ENCODE data around the gene COL4A4. TPM values are rescaled to one million over a fixed set of nuclear protein-coding genes. Genes with fewer than 3 reads are reported as not detected.

Gene COL4A4
- total and polyA plus RNA-seq, 2 donors (not counting 3 experiments of a cell fraction or from before 2014, with no cell fraction given), result not detected

- Histone ChIP-seq H3K4me2 (ENCODE audit: insufficient read depth, low read length) (no peak overlapping the region), H3K9ac (replicated peaks; ENCODE audit: extremely low read depth, insufficient read depth, low read length) (no peak overlapping the region), H3K4me1 (ENCODE audit: control insufficient read depth, extremely low read depth, insufficient read depth, low read length) (no peaks in the 10 kb centered on the region), H3K9me3 (replicated peaks; ENCODE audit: control insufficient read depth, insufficient read depth, low read length) (no peaks in the 10 kb centered on the region), H3K4me3 (replicated peaks in 1 of 3; ENCODE audit: insufficient read depth in 1 of 3, low read depth in 1 of 3, low read length in 3 of 3) (no peak overlapping the region), H2AFZ (ENCODE audit: low read depth, low read length) (no peak overlapping the region), H3K79me2 (ENCODE audit: control insufficient read depth, insufficient read depth, low read length) (no peaks in the 10 kb centered on the region), H4K20me1 (replicated peaks; ENCODE audit: control insufficient read depth, extremely low read depth, insufficient read depth, low read length) (no peaks in the 10 kb centered on the region), H3K27ac (ENCODE audit: insufficient read depth, low read depth, low read length) (no peak overlapping the region), H3K36me3 (ENCODE audit: control insufficient read depth in 2 of 2, extremely low read depth in 1 of 2, insufficient read depth in 2 of 2, low read length in 2 of 2) (no peaks in the 10 kb centered on the region), H3K9me1 (replicated peaks; ENCODE audit: control insufficient read depth, extremely low read depth, insufficient read depth, low read length) (no peaks in the 10 kb centered on the region), H3K27me3 (ENCODE audit: control insufficient read depth in 2 of 2, insufficient read depth in 2 of 2, low read length in 2 of 2) (no peaks in the 10 kb centered on the region)
- no peak for DNase-seq (ENCODE audit: low read depth, low spot score)
- no peak for TF ChIP-seq POLR2AphosphoS5 (IDR thresholded peaks at IDR 0.05; ENCODE audit: insufficient read depth, low read depth, low read length)
- TF ChIP-seq, protein P1, sequence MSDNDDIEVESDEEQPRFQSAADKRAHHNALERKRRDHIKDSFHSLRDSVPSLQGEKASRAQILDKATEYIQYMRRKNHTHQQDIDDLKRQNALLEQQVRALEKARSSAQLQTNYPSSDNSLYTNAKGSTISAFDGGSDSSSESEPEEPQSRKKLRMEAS (IDR thresholded peaks at IDR 0.05; ENCODE audit: insufficient read depth, insufficient read length), result no peak
- BruUV-seq (replicated peaks), result no TSS peak
- dilution Hi-C loops (cut with MboI; ENCODE audit: extremely low pct_ligation_motif_present, low sequenced_read_pairs) (no loop called here), intact Hi-C loops (cut with micrococcal nuclease) (no loop called here)
- no peak for FAIRE-seq
- ChIA-PET POLR2A (no interaction called here), CTCF (no interaction called here)
These were observed 16.8 kb upstream of the COL4A4 start for GRCh38 chr2:227180770-227181169.

DNA sequence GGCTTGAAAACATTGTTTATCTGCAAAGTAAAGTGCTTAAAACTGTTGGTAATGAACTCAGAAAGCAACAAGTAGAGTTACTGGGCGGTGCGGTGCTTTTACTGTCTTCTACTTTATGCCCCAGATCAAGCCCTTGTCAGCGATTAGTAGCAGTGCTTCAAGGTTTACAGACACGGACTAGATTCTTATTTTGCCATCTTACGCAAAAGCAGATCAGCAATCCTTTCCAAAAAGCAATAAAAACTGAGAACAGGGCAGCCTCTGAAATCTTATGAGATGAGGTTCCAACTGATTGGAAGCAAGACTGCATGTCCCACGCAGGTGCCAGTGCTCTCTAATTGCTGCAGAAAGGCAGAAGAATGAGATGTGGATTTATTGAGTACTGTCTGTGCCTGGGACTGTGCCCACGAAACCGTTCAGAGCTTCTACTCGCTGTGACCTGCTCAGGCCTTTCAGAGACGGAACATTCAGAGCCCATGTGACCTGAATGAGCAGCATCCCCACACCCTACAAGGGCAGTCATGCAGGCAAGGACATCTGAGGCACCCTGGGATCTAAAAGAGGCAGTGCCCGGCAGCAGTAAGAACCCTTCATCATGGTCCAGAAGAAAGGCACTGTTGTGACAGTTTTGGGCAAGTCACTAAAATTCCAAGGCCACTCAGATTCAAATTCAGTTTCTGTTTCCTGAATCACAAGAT, 16.1 kb upstream of the COL4A4 start:
- Histone ChIP-seq H3K27ac (ENCODE audit: insufficient read depth, low read depth, low read length) (no peak overlapping the region), H4K20me1 (replicated peaks; ENCODE audit: control insufficient read depth, extremely low read depth, insufficient read depth, low read length) (no peaks in the 10 kb centered on the region), H3K27me3 (ENCODE audit: control insufficient read depth in 2 of 2, insufficient read depth in 2 of 2, low read length in 2 of 2) (no peaks in the 10 kb centered on the region), H3K4me3 (replicated peaks in 1 of 3; ENCODE audit: insufficient read depth in 1 of 3, low read depth in 1 of 3, low read length in 3 of 3) (no peak overlapping the region), H3K9me3 (replicated peaks; ENCODE audit: control insufficient read depth, insufficient read depth, low read length) (no peaks in the 10 kb centered on the region), H3K4me2 (ENCODE audit: insufficient read depth, low read length) (no peak overlapping the region), H3K9me1 (replicated peaks; ENCODE audit: control insufficient read depth, extremely low read depth, insufficient read depth, low read length) (no peaks in the 10 kb centered on the region), H3K4me1 (ENCODE audit: control insufficient read depth, extremely low read depth, insufficient read depth, low read length) (no peaks in the 10 kb centered on the region), H3K36me3 (ENCODE audit: control insufficient read depth in 2 of 2, extremely low read depth in 1 of 2, insufficient read depth in 2 of 2, low read length in 2 of 2) (no peaks in the 10 kb centered on the region), H3K79me2 (ENCODE audit: control insufficient read depth, insufficient read depth, low read length) (no peaks in the 10 kb centered on the region), H3K9ac (replicated peaks; ENCODE audit: extremely low read depth, insufficient read depth, low read length) (no peak overlapping the region), H2AFZ (ENCODE audit: low read depth, low read length) (no peak overlapping the region)
- ChIA-PET POLR2A (no interaction called here), CTCF (no interaction called here)
- no TSS peak for BruUV-seq (replicated peaks)
- intact Hi-C loops (cut with micrococcal nuclease) (no loop called here), dilution Hi-C loops (cut with MboI; ENCODE audit: extremely low pct_ligation_motif_present, low sequenced_read_pairs) (no loop called here)
- no peak for DNase-seq (ENCODE audit: low read depth, low spot score)
- no peak for FAIRE-seq
- TF ChIP-seq, protein P1 (IDR thresholded peaks at IDR 0.05; ENCODE audit: insufficient read depth, insufficient read length), result no peak
- no peak for TF ChIP-seq JUN (IDR thresholded peaks at IDR 0.05; ENCODE audit: borderline replicate concordance, insufficient read depth, insufficient read length, low read depth)
- no peak for TF ChIP-seq POLR2AphosphoS5 (IDR thresholded peaks at IDR 0.05; ENCODE audit: insufficient read depth, low read depth, low read length)
- TF ChIP-seq, protein P2, sequence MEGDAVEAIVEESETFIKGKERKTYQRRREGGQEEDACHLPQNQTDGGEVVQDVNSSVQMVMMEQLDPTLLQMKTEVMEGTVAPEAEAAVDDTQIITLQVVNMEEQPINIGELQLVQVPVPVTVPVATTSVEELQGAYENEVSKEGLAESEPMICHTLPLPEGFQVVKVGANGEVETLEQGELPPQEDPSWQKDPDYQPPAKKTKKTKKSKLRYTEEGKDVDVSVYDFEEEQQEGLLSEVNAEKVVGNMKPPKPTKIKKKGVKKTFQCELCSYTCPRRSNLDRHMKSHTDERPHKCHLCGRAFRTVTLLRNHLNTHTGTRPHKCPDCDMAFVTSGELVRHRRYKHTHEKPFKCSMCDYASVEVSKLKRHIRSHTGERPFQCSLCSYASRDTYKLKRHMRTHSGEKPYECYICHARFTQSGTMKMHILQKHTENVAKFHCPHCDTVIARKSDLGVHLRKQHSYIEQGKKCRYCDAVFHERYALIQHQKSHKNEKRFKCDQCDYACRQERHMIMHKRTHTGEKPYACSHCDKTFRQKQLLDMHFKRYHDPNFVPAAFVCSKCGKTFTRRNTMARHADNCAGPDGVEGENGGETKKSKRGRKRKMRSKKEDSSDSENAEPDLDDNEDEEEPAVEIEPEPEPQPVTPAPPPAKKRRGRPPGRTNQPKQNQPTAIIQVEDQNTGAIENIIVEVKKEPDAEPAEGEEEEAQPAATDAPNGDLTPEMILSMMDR (IDR thresholded peaks at IDR 0.05; ENCODE audit: extremely low read depth in 1 of 2, insufficient read depth in 1 of 2, low read depth in 1 of 2, low read length in 2 of 2), result no peak
- no peak for TF ChIP-seq GATA2 (IDR thresholded peaks at IDR 0.05; ENCODE audit: insufficient read depth, insufficient read length, low read depth, low read length)
- TF ChIP-seq EZH2 (IDR thresholded peaks at IDR 0.05; ENCODE audit: borderline replicate concordance, low read depth, low read length, severe bottlenecking), result no peak
- no peak for TF ChIP-seq FOS (IDR thresholded peaks at IDR 0.05; ENCODE audit: borderline replicate concordance, insufficient read depth, low read length)
- no peak for TF ChIP-seq POLR2A (IDR thresholded peaks at IDR 0.05; ENCODE audit: low read depth, low read length)
- TF ChIP-seq MYC (IDR thresholded peaks at IDR 0.05; ENCODE audit: low read depth, low read length), result no peak
